ENCODE measurements around the gene CLCA1. TPM values are rescaled to one million over a fixed set of nuclear protein-coding genes. Genes with fewer than 3 reads are reported as not detected.

The CLCA1 gene
- polyA plus RNA-seq, 2 of the 4 experiments (the other 2 are of a cell fraction) = not detected

- FAIRE-seq (no peak), ATAC-seq (no peak), DNase-seq (ENCODE audit: low read depth in 1 of 2, low spot score in 1 of 2) (no peak)
- TF ChIP-seq RCOR1 (IDR thresholded peaks at IDR 0.05; ENCODE audit: low read depth, low read length) = no peak
- TF ChIP-seq CHD4 (IDR thresholded peaks at IDR 0.05; ENCODE audit: borderline replicate concordance) = no peak
- no peak for TF ChIP-seq CTCF (IDR thresholded peaks at IDR 0.05)
- no peak for TF ChIP-seq HDAC2 (IDR thresholded peaks at IDR 0.05)
- TF ChIP-seq TP53 (CRISPR knock-in tag; IDR thresholded peaks at IDR 0.05) = no peak
- no peak for TF ChIP-seq HOXB5 (CRISPR knock-in tag; IDR thresholded peaks at IDR 0.05)
- no peak for TF ChIP-seq TFCP2L1 (CRISPR knock-in tag; IDR thresholded peaks at IDR 0.05)
- TF ChIP-seq MYC (IDR thresholded peaks at IDR 0.05; ENCODE audit: borderline replicate concordance, low read length) = no peak
- TF ChIP-seq ESRRA (IDR thresholded peaks at IDR 0.05; ENCODE audit: borderline replicate concordance, low read length) = no peak
- TF ChIP-seq CBX8 (IDR thresholded peaks at IDR 0.05) = no peak
- TF ChIP-seq ZFP36 (IDR thresholded peaks at IDR 0.05; ENCODE audit: borderline replicate concordance, partially characterized antibody) = no peak
- TF ChIP-seq FOSB (CRISPR knock-in tag; IDR thresholded peaks at IDR 0.05) = no peak
- no peak for TF ChIP-seq FOXS1 (CRISPR knock-in tag; IDR thresholded peaks at IDR 0.05)
- TF ChIP-seq BCL3 (IDR thresholded peaks at IDR 0.05) = no peak
- TF ChIP-seq NPAS2 (CRISPR knock-in tag; IDR thresholded peaks at IDR 0.05; ENCODE audit: borderline replicate concordance) = no peak
- TF ChIP-seq EHF (CRISPR knock-in tag; IDR thresholded peaks at IDR 0.05) = no peak
- no peak for TF ChIP-seq RARB (CRISPR knock-in tag; IDR thresholded peaks at IDR 0.05)
- no peak for TF ChIP-seq ZNF302 (CRISPR knock-in tag; IDR thresholded peaks at IDR 0.05)
- no peak for TF ChIP-seq KDM5A (IDR thresholded peaks at IDR 0.05)
- ChIA-PET CTCF (interaction anchor here (1.6 to 1.7 kb wide), 2 partner anchors 31 to 124 kb away, joined by 3 to 7 read pairs; no protein-coding TSS in a partner anchor), POLR2A (no interaction called here)
- no peak overlapping the region for H3K4me3 ChIP-seq
- WGBS (ENCODE audit: missing lambda C conversion rate) = 78% methylated on average over 9 of the region's 9 CpGs
- H3K4me2 ChIP-seq = no peak overlapping the region
- no peaks in the 10 kb centered on the region for H3K4me1 ChIP-seq
- no peak overlapping the region for H3K27ac ChIP-seq
- H3K9me3 ChIP-seq = no peaks in the 10 kb centered on the region
These were observed 35.4 kb downstream of the CLCA1 start for GRCh38 chr1:86504137-86504479.

DNA sequence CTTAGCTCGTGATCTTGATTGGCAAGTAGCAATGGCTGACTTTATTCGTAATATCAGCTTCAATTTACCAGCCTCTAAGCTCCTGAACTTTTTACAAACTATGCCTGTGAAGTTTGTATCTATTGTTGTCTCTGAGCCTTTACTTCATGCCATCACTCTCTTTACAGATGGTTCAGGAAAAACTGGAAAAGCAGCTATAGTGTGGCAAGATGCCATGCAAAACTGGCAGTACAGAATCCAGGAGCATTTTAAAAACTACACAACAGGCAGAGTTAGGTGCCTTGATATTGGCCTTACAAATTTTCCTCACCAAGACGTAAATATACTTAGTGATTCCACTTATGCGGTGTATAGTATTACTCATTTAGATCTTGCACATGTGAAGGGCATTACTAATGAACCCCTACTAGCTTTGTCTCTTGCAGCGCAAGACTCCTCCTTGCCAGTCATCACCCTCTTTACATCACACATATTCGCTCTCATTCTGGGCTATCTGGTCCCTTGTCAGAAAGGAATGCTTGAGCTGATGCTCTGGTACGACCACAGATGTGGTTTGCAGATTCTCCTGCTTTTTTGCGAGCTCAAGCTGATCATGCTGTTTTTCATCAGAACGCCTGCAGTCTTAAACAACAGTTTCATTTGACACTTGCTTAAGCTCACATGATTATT lies 36.3 kb downstream of the CLCA1 start:
- TF ChIP-seq MYC (IDR thresholded peaks at IDR 0.05; ENCODE audit: borderline replicate concordance, low read length) (no peak), HOXB5 (CRISPR knock-in tag; IDR thresholded peaks at IDR 0.05) (no peak), HOXA7 (CRISPR knock-in tag; IDR thresholded peaks at IDR 0.05) (no peak), HOXB13 (CRISPR knock-in tag; IDR thresholded peaks at IDR 0.05; ENCODE audit: low read depth) (no peak), TFCP2L1 (CRISPR knock-in tag; IDR thresholded peaks at IDR 0.05) (no peak), CEBPB (IDR thresholded peaks at IDR 0.05) (no peak), CBX8 (IDR thresholded peaks at IDR 0.05) (no peak), KDM5A (IDR thresholded peaks at IDR 0.05) (no peak), RARB (CRISPR knock-in tag; IDR thresholded peaks at IDR 0.05) (no peak), ZSCAN20 (CRISPR knock-in tag; IDR thresholded peaks at IDR 0.05) (no peak), BHLHE40 (IDR thresholded peaks at IDR 0.05; ENCODE audit: low read depth, low read length) (no peak), ZC3H11A (IDR thresholded peaks at IDR 0.05) (no peak), POLR2A (IDR thresholded peaks at IDR 0.05; ENCODE audit: low read length) (no peak), ATOH8 (CRISPR knock-in tag; IDR thresholded peaks at IDR 0.05; ENCODE audit: low read depth) (no peak)
- POLR2A ChIA-PET = no interaction called here
- DNase-seq (ENCODE audit: low read depth in 1 of 2, low spot score in 1 of 2) (no peak), ATAC-seq (no peak), FAIRE-seq (no peak)
- H3K27ac ChIP-seq = no peak overlapping the region
- CTCF ChIA-PET = interaction anchor here (0.7 to 1.7 kb wide), 3 partner anchors 32 to 125 kb away, joined by 3 to 7 read pairs (median 3); no protein-coding TSS in a partner anchor
- H3K4me2 ChIP-seq = no peak overlapping the region
- no peak overlapping the region for H3K4me3 ChIP-seq
- WGBS (ENCODE audit: missing lambda C conversion rate) = 50% methylated on average over 9 of the region's 9 CpGs
- no peaks in the 10 kb centered on the region for H3K4me1 ChIP-seq
- H3K9me3 ChIP-seq = no peaks in the 10 kb centered on the region

All from A549 (cell line).